Ovary (tissue), 9 donors: ENCODE results near the gene DHRS3. TPM values are rescaled to one million over a fixed set of nuclear protein-coding genes. Genes with fewer than 3 reads are reported as not detected.
A peak's percentile ranks its signal among the peaks of the same experiment; 100 is the strongest.

ENCODE experiments used
- DNase-seq, 5 donors: peaks; one replicate each; pipeline ENCODE4 v3.0.0-alpha.2; 2019 to 2020
- H3K27ac ChIP-seq, 2 donors: fragments of 200-600 bp; one replicate each; pipeline versions ENCODE4 v1.5.1 to v1.8.0; 2019 to 2022
- H3K27me3 ChIP-seq: fragments of 200-600 bp; one replicate; pipeline ENCODE4 v1.8.0; 2022
- H3K36me3 ChIP-seq: fragments of 200-600 bp; sonication (generic); one replicate; pipeline ENCODE4 v1.5.1; 2019
- H3K4me1 ChIP-seq: one replicate; pipeline ENCODE4 v1.8.1; 2013; ENCODE audit warnings: mild to moderate bottlenecking, moderate library complexity; ENCODE audit not compliant: insufficient read depth
- H3K4me3 ChIP-seq: fragments of 200-600 bp; sonication (generic); one replicate; pipeline ENCODE4 v1.5.1; 2017
- H3K9me3 ChIP-seq, 2 donors: fragments of 200-600 bp in 1 of 2; sonication (generic) in 1 of 2; one replicate each; pipeline versions ENCODE4 v1.5.1 to v1.8.1; 2013 to 2019; ENCODE audit warnings: mild to moderate bottlenecking in 1 of 2, moderate library complexity in 1 of 2
- CTCF ChIP-seq, 3 donors: fragments of 450-650 bp in 2 of 3; fragments of 200-600 bp in 1 of 3; IDR thresholded peaks; one replicate each; pipeline versions ENCODE4 v1.5.1 to v1.8.0; 2016 to 2022; ENCODE audit warnings: antibody characterized with exemption in 3 of 3, mild to moderate bottlenecking in 1 of 3
- EP300 ChIP-seq: sonication (generic); formaldehyde crosslinking; IDR thresholded peaks from one replicate; pipeline ENCODE4 v1.6.1; 2017; ENCODE audit warnings: antibody characterized with exemption
- POLR2A ChIP-seq: fragments of 450-650 bp; IDR thresholded peaks from one replicate; pipeline ENCODE4 v1.6.1; 2017; ENCODE audit warnings: antibody characterized with exemption, mild to moderate bottlenecking, moderate library complexity
- WGBS, 3 donors: extraction: QIAGEN DNeasy Blood & Tissue Kit in 1 of 3; methylation state at CpG; one replicate each; pipeline versions ENCODE4 v1.1.5 to v1.1.7; 2013 to 2017; 5-methylcytosine and 5-hydroxymethylcytosine counted together
- intact Hi-C, 4 donors: fragments of 100-400 bp; cut with DNase I; formaldehyde crosslinking; loops; one replicate each; pipeline versions ENCODE4 v1.11.0 to v1.15.1; 2022 to 2023
- polyA plus RNA-seq, 2 donors: library from polyadenylated mRNA; stranded (reverse); fragments of 200-250 nt in 1 of 2; fragments of 350-450 nt in 1 of 2; fragmentation: Illumina TruSeq in 1 of 2; extraction: RNeasy Lipid Tissue Mini Kit (QIAGEN cat#74804) in 1 of 2; gene quantifications; one replicate each; pipeline ENCODE4 v1.2.3, GENCODE V29; 2013 to 2014
- total RNA-seq, 7 donors: library from RNA; depleted of rRNA in 2 of 7; stranded (reverse); fragments of >200 nt in 2 of 7; fragmentation: NEBNext Ultra II Directional in 3 of 7; extraction: Animal tissue kit (Norgen Biotek cat#: 25700) in 3 of 7; gene quantifications; one replicate each; pipeline versions ENCODE4 v1.1.0 to v1.2.4, GENCODE V29; 2016 to 2023
- donor health status: DM: no; HTN: no; CAD: no; lungs with moderate emphysema.
- donor health status: DM: no; HTN: no; CAD: no.
- donor health status: Bipolar disorder and iron deficiency.
- donor health status: DM: yes; HTN: yes; CAD: no.
- donor health status: DM: no; HTN: no; CAD: no.
- donor health status: DM: yes; HTN: yes; CAD: no.

The DHRS3 gene
- total and polyA plus RNA-seq, 9 donors: 25.8 to 92.3 (median 48.3) TPM

- TF ChIP-seq CTCF (IDR thresholded peaks at IDR 0.05) (no peak), POLR2A (no peak), EP300 (no peak)
- intact Hi-C loops: loop anchor here in 3 of 4 donors (5.0 to 10.0 kb wide), 2 partner anchors 306 to 308 kb away; no protein-coding TSS in a partner anchor
- Histone ChIP-seq H3K27me3 (no peaks in the 10 kb centered on the region), H3K27ac (peak overlapping the region in 1 of 2 donors; percentile 13), H3K4me3 (no peak overlapping the region), H3K4me1 (peaks cover 9% of the 10 kb centered on the region), H3K9me3 (no peaks in the 10 kb centered on the region), H3K36me3 (no peaks in the 10 kb centered on the region)
- no peak for DNase-seq
- 46 to 62% (median 59%) methylated on average over 4 of the region's 4 CpGs for WGBS, 3 donors
Observed at GRCh38 chr1:12620488-12620865, 2.5 kb upstream of the DHRS3 start.

- Histone ChIP-seq H3K27me3 (no peaks in the 10 kb centered on the region), H3K36me3 (no peaks in the 10 kb centered on the region), H3K4me3 (no peak overlapping the region), H3K9me3 (no peaks in the 10 kb centered on the region), H3K27ac (peak overlapping the region; percentile 60 to 88), H3K4me1 (peaks cover 11% of the 10 kb centered on the region)
- 11 to 17% (median 15%) methylated on average over 23 of the region's 23 CpGs for WGBS, 3 donors
- TF ChIP-seq CTCF (IDR thresholded peaks at IDR 0.05) (peak; percentile 87 to 96 (median 91)), EP300 (no peak)
- peak; percentile 84 to 91 (median 90) for DNase-seq
- intact Hi-C loops: loop anchor here (5.0 to 10.0 kb wide), 8 partner anchors 65 to 308 kb away; no protein-coding TSS in a partner anchor
Observed at GRCh38 chr1:12619792-12620487, 1.9 kb upstream of the DHRS3 start.

GRCh38 chr1:12618965-12619791 is 1.2 kb upstream of the DHRS3 start:
- TF ChIP-seq POLR2A (peak; percentile 8), CTCF (IDR thresholded peaks at IDR 0.05) (peak in 1 of 3 donors; percentile 5), EP300 (no peak)
- 4 to 7% (median 7%) methylated on average over 30 of the region's 30 CpGs for WGBS, 3 donors
- Histone ChIP-seq H3K4me1 (peaks cover 14% of the 10 kb centered on the region), H3K9me3 (no peaks in the 10 kb centered on the region), H3K27me3 (no peaks in the 10 kb centered on the region), H3K36me3 (no peaks in the 10 kb centered on the region), H3K4me3 (peak overlapping the region; percentile 80), H3K27ac (peak overlapping the region; percentile 60 to 88)
- DNase-seq: peak; percentile 72 to 79 (median 75)
- intact Hi-C loops: loop anchor here (5.0 to 10.0 kb wide), 7 partner anchors 64 to 304 kb away; no protein-coding TSS in a partner anchor

GRCh38 chr1:12618661-12618964 is 603 bp upstream of the DHRS3 start:
- intact Hi-C loops: loop anchor here (5.0 to 10.0 kb wide), 7 partner anchors 64 to 304 kb away; no protein-coding TSS in a partner anchor
- Histone ChIP-seq H3K27ac (peak overlapping the region; percentile 60 to 88), H3K36me3 (no peaks in the 10 kb centered on the region), H3K4me3 (peak overlapping the region; percentile 80), H3K9me3 (no peaks in the 10 kb centered on the region), H3K4me1 (peaks cover 14% of the 10 kb centered on the region), H3K27me3 (no peaks in the 10 kb centered on the region)
- DNase-seq: no peak
- TF ChIP-seq CTCF (IDR thresholded peaks at IDR 0.05): no peak
- no peak for TF ChIP-seq EP300
- TF ChIP-seq POLR2A: no peak
- 3 to 6% (median 4%) methylated on average over 6 of the region's 6 CpGs for WGBS, 3 donors
